Thyroid gland (tissue), 4 donors: ENCODE results near the gene POLR3K.

Experiments
- CTCF ChIP-seq, 6 experiments: fragments of 200-600 bp in 3 of 6; fragments of 450-650 bp in 3 of 6; sonication (generic) in 3 of 6; IDR thresholded peaks; one replicate each; pipeline ENCODE4 v1.5.1; 2016 to 2019; ENCODE audit warnings: antibody characterized with exemption in 6 of 6, mild to moderate bottlenecking in 2 of 6, inconsistent platforms in 1 of 6, moderate library complexity in 1 of 6
- POLR2A ChIP-seq, 2 donors: fragments of 450-650 bp; IDR thresholded peaks; one replicate each; pipeline ENCODE4 v1.6.1; 2017; ENCODE audit warnings: antibody characterized with exemption in 2 of 2, mild to moderate bottlenecking in 2 of 2, moderate library complexity in 1 of 2

- TF ChIP-seq POLR2A (IDR thresholded peaks at IDR 0.05): no peak
- TF ChIP-seq CTCF (IDR thresholded peaks at IDR 0.05): no peak
Measured at GRCh38 chr16:85865-86264, 32.5 kb upstream of the POLR3K start.
